ENCODE results near the gene DBN1. TPM values are rescaled to one million over a fixed set of nuclear protein-coding genes. Genes with fewer than 3 reads are reported as not detected.

Gene DBN1
- total RNA-seq, 2 donors from 2014 or later = 9.3 to 18.8 TPM

DNA sequence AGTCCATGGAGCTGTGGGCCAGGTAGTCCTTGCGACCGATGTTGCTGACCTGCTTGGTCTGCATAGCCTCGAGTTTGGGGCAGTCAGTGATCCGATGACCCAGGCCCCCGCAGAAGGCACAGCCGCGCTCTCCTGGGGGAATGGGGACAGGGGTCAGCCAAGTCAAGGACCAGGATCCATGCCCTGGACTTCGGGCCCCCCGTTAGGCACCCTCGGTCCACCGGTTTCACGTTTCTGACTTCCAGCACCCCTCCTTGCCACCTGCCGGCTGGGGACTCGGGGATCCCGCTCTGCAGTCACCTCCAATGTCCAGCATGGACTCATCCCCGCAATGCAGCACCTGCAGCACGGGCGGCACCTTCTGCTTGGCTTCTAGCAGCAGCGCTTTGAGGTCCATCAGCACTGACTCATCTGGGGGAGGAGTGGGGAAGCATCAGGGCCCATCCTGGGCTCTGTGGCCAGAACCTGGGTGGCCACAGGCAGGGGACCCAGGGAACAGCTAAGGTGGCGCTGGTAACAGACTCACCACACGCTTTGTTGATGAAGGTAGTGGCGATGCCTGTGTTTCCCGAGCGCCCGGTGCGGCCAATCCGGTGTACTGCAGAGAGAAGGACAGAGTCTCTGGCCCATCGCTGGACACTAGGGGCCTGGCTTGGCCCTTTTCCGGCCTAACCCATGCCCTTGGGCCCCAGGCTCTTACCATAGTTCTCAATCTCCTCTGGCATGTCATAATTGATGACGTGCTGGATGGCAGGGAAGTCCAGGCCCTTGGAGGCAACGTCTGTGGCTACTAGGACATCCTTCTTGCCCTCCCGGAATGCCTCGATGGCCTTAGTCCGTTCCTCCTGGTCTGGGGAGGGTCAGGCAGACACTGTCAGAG is 38.6 kb upstream of the DBN1 start:
- Histone ChIP-seq H3K36me3 (peaks cover 16% of the 10 kb centered on the region), H3K9ac (ENCODE audit: low read depth in 2 of 2, low read length in 2 of 2) (no peak overlapping the region), H3K9me3 (no peaks in the 10 kb centered on the region), H3K4me3 (no peak overlapping the region), H3K27ac (no peak overlapping the region), H3K4me1 (peaks cover 10% of the 10 kb centered on the region), H3K27me3 (no peaks in the 10 kb centered on the region)
- intact Hi-C loops (cut with DNase I) = loop anchor here (10.0 kb wide), 1 partner anchor 83 kb away; the partner anchor contains the start of gene TMED9
- DNase-seq = no peak
- TF ChIP-seq, protein P1, sequence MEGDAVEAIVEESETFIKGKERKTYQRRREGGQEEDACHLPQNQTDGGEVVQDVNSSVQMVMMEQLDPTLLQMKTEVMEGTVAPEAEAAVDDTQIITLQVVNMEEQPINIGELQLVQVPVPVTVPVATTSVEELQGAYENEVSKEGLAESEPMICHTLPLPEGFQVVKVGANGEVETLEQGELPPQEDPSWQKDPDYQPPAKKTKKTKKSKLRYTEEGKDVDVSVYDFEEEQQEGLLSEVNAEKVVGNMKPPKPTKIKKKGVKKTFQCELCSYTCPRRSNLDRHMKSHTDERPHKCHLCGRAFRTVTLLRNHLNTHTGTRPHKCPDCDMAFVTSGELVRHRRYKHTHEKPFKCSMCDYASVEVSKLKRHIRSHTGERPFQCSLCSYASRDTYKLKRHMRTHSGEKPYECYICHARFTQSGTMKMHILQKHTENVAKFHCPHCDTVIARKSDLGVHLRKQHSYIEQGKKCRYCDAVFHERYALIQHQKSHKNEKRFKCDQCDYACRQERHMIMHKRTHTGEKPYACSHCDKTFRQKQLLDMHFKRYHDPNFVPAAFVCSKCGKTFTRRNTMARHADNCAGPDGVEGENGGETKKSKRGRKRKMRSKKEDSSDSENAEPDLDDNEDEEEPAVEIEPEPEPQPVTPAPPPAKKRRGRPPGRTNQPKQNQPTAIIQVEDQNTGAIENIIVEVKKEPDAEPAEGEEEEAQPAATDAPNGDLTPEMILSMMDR (IDR thresholded peaks at IDR 0.05) = no peak

DNA sequence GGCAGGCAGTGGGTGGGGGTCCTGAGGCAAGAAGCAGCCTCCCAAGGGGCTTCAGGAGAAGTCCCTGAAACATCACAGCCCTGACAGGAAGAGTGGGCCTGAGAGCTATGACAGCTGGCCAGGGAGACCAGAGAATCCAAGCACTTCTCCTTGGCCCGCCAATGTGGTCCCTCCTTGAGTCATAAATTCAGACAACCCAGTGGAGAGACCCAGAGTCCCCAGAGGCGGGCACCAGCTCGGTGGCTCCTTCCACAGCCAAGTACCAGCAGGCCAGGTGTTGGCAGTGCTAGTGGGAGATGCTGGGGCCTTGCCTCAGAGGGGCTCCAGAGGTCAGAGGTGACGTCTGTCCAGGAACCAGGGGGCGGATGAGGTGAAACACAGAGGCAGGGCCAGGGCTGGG is 37.7 kb upstream of the DBN1 start:
- H3K36me3 ChIP-seq = peaks cover 16% of the 10 kb centered on the region
- intact Hi-C loops (cut with DNase I) = loop anchor here (10.0 kb wide), 1 partner anchor 84 kb away; the partner anchor contains the start of gene TMED9
- DNase-seq = no peak
- no peaks in the 10 kb centered on the region for H3K27me3 ChIP-seq
- TF ChIP-seq, protein P1 (IDR thresholded peaks at IDR 0.05) = no peak
- H3K27ac ChIP-seq = peak overlapping the region; percentile 40
- H3K9ac ChIP-seq (ENCODE audit: low read depth in 2 of 2, low read length in 2 of 2) = no peak overlapping the region
- no peaks in the 10 kb centered on the region for H3K9me3 ChIP-seq
- H3K4me1 ChIP-seq = peaks cover 10% of the 10 kb centered on the region
- H3K4me3 ChIP-seq = no peak overlapping the region

DNA sequence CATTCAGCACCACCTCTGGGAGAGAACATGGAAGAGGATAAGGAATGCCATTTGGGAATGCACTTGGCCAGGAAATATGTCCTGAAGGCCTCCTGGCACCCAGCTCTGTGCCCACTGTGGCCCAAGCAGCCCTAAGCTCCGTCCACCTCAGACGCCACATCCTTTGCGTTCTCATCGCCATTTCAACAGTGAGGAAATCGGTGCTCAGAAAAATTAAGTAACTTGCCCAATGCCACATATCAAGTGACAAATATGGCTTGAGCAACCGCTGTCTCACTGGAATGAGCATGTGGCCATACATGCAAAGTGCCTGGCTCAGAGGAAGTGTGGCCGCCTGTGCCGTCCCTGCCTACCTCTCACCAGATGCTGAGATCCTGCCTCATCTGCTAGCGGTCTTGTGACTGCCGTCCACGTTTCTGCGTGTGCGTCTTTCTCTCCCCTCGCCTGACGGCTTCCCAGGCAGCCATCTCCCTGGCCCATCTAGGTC is 37.2 kb upstream of the DBN1 start:
- H3K36me3 ChIP-seq = peaks cover 16% of the 10 kb centered on the region
- peaks cover 4% of the 10 kb centered on the region for H3K4me1 ChIP-seq
- no peaks in the 10 kb centered on the region for H3K27me3 ChIP-seq
- H3K9me3 ChIP-seq = no peaks in the 10 kb centered on the region
- intact Hi-C loops (cut with DNase I) = loop anchor here (10.0 kb wide), 1 partner anchor 84 kb away; the partner anchor contains the start of gene TMED9
- no peak overlapping the region for H3K4me3 ChIP-seq
- peak overlapping the region; percentile 40 for H3K27ac ChIP-seq
- no peak overlapping the region for H3K9ac ChIP-seq (ENCODE audit: low read depth in 2 of 2, low read length in 2 of 2)
- DNase-seq = no peak
- TF ChIP-seq, protein P1 (IDR thresholded peaks at IDR 0.05) = no peak

DNA sequence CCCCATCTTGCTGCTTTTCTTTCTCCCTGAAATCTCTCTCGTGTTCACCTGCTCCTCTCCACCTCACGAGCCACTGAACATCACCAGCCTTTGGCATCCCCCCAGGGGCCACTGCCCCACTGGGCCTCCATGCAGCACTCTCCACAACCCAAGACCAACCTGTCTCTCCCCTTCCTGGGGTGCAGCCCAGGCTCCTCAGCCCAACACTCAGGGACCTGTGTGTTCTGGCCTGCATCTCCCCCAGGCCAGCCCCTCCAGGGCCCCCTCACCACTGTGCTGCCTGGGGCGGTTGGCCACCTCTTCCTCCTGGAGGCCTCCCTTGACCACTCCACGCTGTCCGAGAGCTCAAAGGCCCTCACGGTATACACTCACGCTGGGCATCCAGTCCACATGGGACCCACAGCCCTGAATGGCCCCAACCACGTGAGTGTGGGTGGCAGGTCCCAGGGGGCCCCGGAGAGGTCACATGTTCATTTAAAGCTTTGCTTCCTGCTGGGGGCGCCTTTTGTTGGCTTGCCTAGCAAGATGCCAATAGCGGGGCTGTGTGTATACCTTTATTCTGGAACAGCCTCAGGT is 36.6 kb upstream of the DBN1 start:
- TF ChIP-seq, protein P1 (IDR thresholded peaks at IDR 0.05) = no peak
- no peak overlapping the region for H3K4me3 ChIP-seq
- intact Hi-C loops (cut with DNase I) = loop anchor here (10.0 kb wide), 1 partner anchor 85 kb away; the partner anchor contains the start of gene TMED9
- no peak for DNase-seq
- no peaks in the 10 kb centered on the region for H3K27me3 ChIP-seq
- peaks cover 16% of the 10 kb centered on the region for H3K36me3 ChIP-seq
- H3K27ac ChIP-seq = peak overlapping the region; percentile 40
- no peaks in the 10 kb centered on the region for H3K4me1 ChIP-seq
- H3K9me3 ChIP-seq = no peaks in the 10 kb centered on the region
- H3K9ac ChIP-seq (ENCODE audit: low read depth in 2 of 2, low read length in 2 of 2) = peak overlapping the region in 1 of 2 donors; percentile 56

DNA sequence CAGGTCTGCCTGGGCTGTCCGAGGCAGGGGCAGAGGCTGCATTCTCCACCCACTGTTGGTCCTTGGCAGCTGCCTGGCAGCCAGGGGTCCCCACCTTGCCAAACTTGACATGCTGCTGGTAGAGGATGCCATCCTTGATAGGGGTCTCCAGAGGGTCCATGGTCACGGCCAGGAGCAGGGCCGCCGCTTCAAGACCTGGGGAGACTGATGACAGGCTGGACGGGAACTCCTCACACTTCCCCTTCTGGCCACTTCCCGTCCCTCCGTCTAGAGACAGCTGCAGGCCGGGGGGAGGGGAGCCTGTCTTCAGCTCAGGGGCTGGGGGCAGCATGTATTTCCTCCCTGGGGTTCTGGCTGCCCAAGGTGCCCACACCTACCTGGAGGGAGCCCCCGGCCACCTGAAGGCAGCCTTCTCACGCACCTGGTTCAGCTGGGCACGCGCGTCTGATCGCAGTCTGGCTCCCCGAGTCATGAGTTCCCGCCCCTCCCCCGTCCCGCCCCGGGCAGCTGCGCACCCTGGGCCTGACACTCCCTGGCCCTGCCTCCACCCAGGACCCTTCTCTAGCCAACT is 36.0 kb upstream of the DBN1 start, which contains the start of gene DOK3:
TSS of gene DOK3 (minus strand) at position 446 of the 571 bp plus-strand sequence. CDS start at position 160, 286 bp downstream.
- Histone ChIP-seq H3K27ac (peak within 1 kb of the TSS; percentile 57), H3K9me3 (no peaks in the 10 kb centered on the region), H3K4me3 (peak within 1 kb of the TSS; percentile 30), H3K9ac (ENCODE audit: low read depth in 2 of 2, low read length in 2 of 2) (peak within 1 kb of the TSS; percentile 40 to 56), H3K27me3 (no peaks in the 10 kb centered on the region), H3K4me1 (no peaks in the 10 kb centered on the region), H3K36me3 (peaks cover 16% of the 10 kb centered on the region)
- TF ChIP-seq, protein P1 (IDR thresholded peaks at IDR 0.05) = no peak
- intact Hi-C loops (cut with DNase I) = no loop called here
- DNase-seq = peak; percentile 44
